ENCODE data around the gene MMD.

The MMD gene

DNA sequence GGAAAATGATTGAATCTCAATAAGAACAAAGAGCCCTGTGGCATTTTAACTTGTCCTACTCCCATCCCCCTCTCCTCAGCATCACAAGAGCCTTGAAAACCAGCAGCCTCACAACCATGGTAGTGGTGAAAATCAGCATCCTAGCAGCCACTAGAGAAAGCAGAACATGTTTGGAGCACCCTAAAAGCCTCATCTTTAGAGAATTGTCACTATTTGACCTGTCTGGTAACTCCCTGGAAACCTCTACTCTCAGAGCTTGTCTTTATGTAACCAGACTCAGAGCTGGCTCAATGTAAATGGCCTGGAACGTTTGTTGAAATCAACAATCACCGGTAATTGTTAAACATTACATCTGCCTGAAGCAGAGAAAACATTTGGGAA is 70.8 kb downstream of the MMD start:
- Histone ChIP-seq H3K36me3 (ENCODE audit: insufficient read depth, low read length) (no peaks in the 10 kb centered on the region), H3K9me3 (ENCODE audit: low read length) (no peaks in the 10 kb centered on the region), H2AFZ (ENCODE audit: low read length) (no peak overlapping the region), H4K20me1 (ENCODE audit: insufficient read depth, low read length) (no peaks in the 10 kb centered on the region), H3K9me2 (ENCODE audit: low read depth, low read length) (no peaks in the 10 kb centered on the region), H3K27ac (ENCODE audit: low read depth, low read length, poor library complexity, severe bottlenecking) (no peak overlapping the region), H3K79me2 (ENCODE audit: insufficient read depth, low read length) (no peaks in the 10 kb centered on the region), H3K4me2 (ENCODE audit: low read length) (no peak overlapping the region), H3K4me3 (ENCODE audit: low read depth, low read length, poor library complexity, severe bottlenecking) (no peak overlapping the region), H3F3A (ENCODE audit: insufficient read depth, low read length) (no peaks in the 10 kb centered on the region), H3K9ac (ENCODE audit: low read length) (no peak overlapping the region), H3K4me1 (ENCODE audit: insufficient read depth, low read length, severe bottlenecking) (no peaks in the 10 kb centered on the region), H3K27me3 (ENCODE audit: insufficient read depth, low read length) (no peaks in the 10 kb centered on the region)
- no peak for TF ChIP-seq EZH2 (IDR thresholded peaks at IDR 0.05; ENCODE audit: borderline replicate concordance, low read length)
- TF ChIP-seq, protein P1, sequence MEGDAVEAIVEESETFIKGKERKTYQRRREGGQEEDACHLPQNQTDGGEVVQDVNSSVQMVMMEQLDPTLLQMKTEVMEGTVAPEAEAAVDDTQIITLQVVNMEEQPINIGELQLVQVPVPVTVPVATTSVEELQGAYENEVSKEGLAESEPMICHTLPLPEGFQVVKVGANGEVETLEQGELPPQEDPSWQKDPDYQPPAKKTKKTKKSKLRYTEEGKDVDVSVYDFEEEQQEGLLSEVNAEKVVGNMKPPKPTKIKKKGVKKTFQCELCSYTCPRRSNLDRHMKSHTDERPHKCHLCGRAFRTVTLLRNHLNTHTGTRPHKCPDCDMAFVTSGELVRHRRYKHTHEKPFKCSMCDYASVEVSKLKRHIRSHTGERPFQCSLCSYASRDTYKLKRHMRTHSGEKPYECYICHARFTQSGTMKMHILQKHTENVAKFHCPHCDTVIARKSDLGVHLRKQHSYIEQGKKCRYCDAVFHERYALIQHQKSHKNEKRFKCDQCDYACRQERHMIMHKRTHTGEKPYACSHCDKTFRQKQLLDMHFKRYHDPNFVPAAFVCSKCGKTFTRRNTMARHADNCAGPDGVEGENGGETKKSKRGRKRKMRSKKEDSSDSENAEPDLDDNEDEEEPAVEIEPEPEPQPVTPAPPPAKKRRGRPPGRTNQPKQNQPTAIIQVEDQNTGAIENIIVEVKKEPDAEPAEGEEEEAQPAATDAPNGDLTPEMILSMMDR (IDR thresholded peaks at IDR 0.05; ENCODE audit: low read length) = no peak

DNA sequence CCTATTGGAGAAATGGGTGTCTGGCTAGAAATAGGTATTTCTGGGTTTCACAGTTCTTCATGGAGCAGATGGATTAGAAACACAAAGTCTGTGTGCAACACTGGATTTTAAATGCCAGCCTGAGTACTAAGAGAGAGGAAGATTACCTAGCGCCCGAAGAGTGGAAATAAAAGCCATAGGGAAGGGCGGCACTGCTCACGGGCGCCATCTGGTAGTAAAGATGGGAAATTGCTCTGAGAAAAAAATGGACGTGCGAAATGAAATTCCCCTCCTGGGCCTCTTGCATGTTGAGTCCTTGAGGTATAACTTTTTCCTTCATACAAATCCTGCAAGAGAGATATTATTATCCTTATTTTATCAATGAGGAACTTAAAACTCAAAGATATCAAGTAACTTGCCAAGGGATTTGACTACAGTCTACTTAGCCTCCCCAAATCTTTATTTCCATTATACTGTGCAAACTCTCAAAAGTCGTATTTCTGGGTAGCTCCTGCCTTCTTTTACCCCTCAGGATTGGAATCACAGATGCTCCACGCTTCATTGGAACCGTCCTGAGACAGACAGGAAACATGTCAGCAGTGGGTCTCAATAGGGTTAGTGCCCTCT is 72.8 kb downstream of the MMD start:
- Histone ChIP-seq H3K4me2 (ENCODE audit: low read length) (no peak overlapping the region), H2AFZ (ENCODE audit: low read length) (no peak overlapping the region), H3K79me2 (ENCODE audit: insufficient read depth, low read length) (no peaks in the 10 kb centered on the region), H3K4me3 (ENCODE audit: low read depth, low read length, poor library complexity, severe bottlenecking) (no peak overlapping the region), H4K20me1 (ENCODE audit: insufficient read depth, low read length) (no peaks in the 10 kb centered on the region), H3K27ac (ENCODE audit: low read depth, low read length, poor library complexity, severe bottlenecking) (no peak overlapping the region), H3K9me2 (ENCODE audit: low read depth, low read length) (no peaks in the 10 kb centered on the region), H3K9me3 (ENCODE audit: low read length) (no peaks in the 10 kb centered on the region), H3K9ac (ENCODE audit: low read length) (no peak overlapping the region), H3K4me1 (ENCODE audit: insufficient read depth, low read length, severe bottlenecking) (no peaks in the 10 kb centered on the region), H3K27me3 (ENCODE audit: insufficient read depth, low read length) (no peaks in the 10 kb centered on the region), H3F3A (ENCODE audit: insufficient read depth, low read length) (no peaks in the 10 kb centered on the region), H3K36me3 (ENCODE audit: insufficient read depth, low read length) (no peaks in the 10 kb centered on the region)
- TF ChIP-seq, protein P1 (IDR thresholded peaks at IDR 0.05; ENCODE audit: low read length) = peak; percentile 85
- no peak for TF ChIP-seq EZH2 (IDR thresholded peaks at IDR 0.05; ENCODE audit: borderline replicate concordance, low read length)

DNA sequence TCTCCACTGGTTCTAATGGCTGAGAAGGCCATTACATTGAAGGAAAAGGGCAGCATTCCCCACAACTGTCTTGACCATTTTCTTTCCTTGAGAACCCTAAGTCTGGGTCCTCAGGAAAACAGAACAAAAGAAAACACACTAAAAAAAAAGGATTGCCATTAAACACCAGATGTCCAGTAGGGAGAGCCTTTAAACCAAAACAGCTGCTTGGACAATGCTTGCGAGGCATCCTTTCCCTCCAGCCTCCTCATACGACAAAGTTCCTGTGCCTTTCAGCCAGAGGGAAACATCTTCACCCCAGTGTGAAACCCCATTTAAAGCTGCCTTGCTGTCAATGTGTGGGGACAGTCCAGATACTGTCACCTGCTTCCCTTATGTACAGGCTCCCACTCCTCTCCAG is 74.3 kb downstream of the MMD start:
- no peak overlapping the region for H2AFZ ChIP-seq (ENCODE audit: low read length)
- TF ChIP-seq, protein P1 (IDR thresholded peaks at IDR 0.05; ENCODE audit: low read length) = no peak
- no peak for TF ChIP-seq EZH2 (IDR thresholded peaks at IDR 0.05; ENCODE audit: borderline replicate concordance, low read length)
- H3K9me3 ChIP-seq (ENCODE audit: low read length) = no peaks in the 10 kb centered on the region

More for the DNA sequence above, 74.3 kb downstream of the MMD start:
- Histone ChIP-seq H3K27ac (ENCODE audit: low read depth, low read length, poor library complexity, severe bottlenecking) (no peak overlapping the region), H3K9ac (ENCODE audit: low read length) (no peak overlapping the region), H3K27me3 (ENCODE audit: insufficient read depth, low read length) (0 out of 2 replicates have a peak, but pooled peaks cover 4% of the 10 kb centered on the region), H4K20me1 (ENCODE audit: insufficient read depth, low read length) (no peaks in the 10 kb centered on the region), H3K9me2 (ENCODE audit: low read depth, low read length) (no peaks in the 10 kb centered on the region), H3K79me2 (ENCODE audit: insufficient read depth, low read length) (no peaks in the 10 kb centered on the region), H3F3A (ENCODE audit: insufficient read depth, low read length) (no peaks in the 10 kb centered on the region), H3K4me2 (ENCODE audit: low read length) (no peak overlapping the region), H3K4me1 (ENCODE audit: insufficient read depth, low read length, severe bottlenecking) (no peaks in the 10 kb centered on the region), H3K4me3 (ENCODE audit: low read depth, low read length, poor library complexity, severe bottlenecking) (no peak overlapping the region), H3K36me3 (ENCODE audit: insufficient read depth, low read length) (no peaks in the 10 kb centered on the region)
